ENCODE results near the gene CDRT4.
"Not testable (repeated sequence)": the region's sequence is repeated elsewhere in the genome, so short reads cannot be mapped to it uniquely, and the experiment has no call there.

CDRT4 gene

GRCh38 chr17:15467592-15467991, at the start of gene CDRT4:
CDRT4 (minus strand) TSS chr17:15467621; CDS start chr17:15440238, 27,383 bp downstream.
- DNase-seq = no peak

- no peak for DNase-seq
Observed at GRCh38 chr17:15516150-15516549, 48.7 kb upstream of the CDRT4 start.

GRCh38 chr17:15514469-15514868, 47.0 kb upstream of the CDRT4 start:
- DNase-seq = no peak

- DNase-seq = no peak
Observed at GRCh38 chr17:15513856-15514459, 46.5 kb upstream of the CDRT4 start.

- no peak for DNase-seq
Observed at GRCh38 chr17:15513058-15513791, 45.8 kb upstream of the CDRT4 start.

GRCh38 chr17:15512071-15512709, 44.8 kb upstream of the CDRT4 start:
- DNase-seq = no peak

- no peak for DNase-seq
Observed at GRCh38 chr17:15511142-15511541, 43.7 kb upstream of the CDRT4 start.

GRCh38 chr17:15510361-15510760, 42.9 kb upstream of the CDRT4 start:
- no peak for DNase-seq

GRCh38 chr17:15509095-15509494, 41.7 kb upstream of the CDRT4 start:
- no peak for DNase-seq

- DNase-seq = no peak
Observed at GRCh38 chr17:15508466-15508865, 41.0 kb upstream of the CDRT4 start.

- DNase-seq = no peak
Observed at GRCh38 chr17:15507896-15508295, 40.5 kb upstream of the CDRT4 start.

- no peak for DNase-seq
Observed at GRCh38 chr17:15507001-15507400, 39.6 kb upstream of the CDRT4 start.

- DNase-seq = not testable (repeated sequence)
Observed at GRCh38 chr17:15505708-15506107, 38.3 kb upstream of the CDRT4 start.

GRCh38 chr17:15503731-15504130, 36.3 kb upstream of the CDRT4 start:
- DNase-seq = no peak

GRCh38 chr17:15502369-15503112, 35.1 kb upstream of the CDRT4 start:
- DNase-seq = peak; percentile 86

GRCh38 chr17:15501793-15502192, 34.4 kb upstream of the CDRT4 start:
- no peak for DNase-seq

GRCh38 chr17:15501282-15501681, 33.9 kb upstream of the CDRT4 start:
- DNase-seq = no peak

- no peak for DNase-seq
Observed at GRCh38 chr17:15498107-15498506, 30.7 kb upstream of the CDRT4 start.

GRCh38 chr17:15496735-15497670, 29.6 kb upstream of the CDRT4 start:
- DNase-seq = no peak

GRCh38 chr17:15494821-15495220, 27.4 kb upstream of the CDRT4 start:
- no peak for DNase-seq

- no peak for DNase-seq
Observed at GRCh38 chr17:15493693-15494035, 26.2 kb upstream of the CDRT4 start.

All from activated CD8-positive, alpha-beta memory T cell treated with anti-CD3 and anti-CD28 coated beads for 24 hours (primary cell).